SK-N-MC (cell line): ENCODE measurements around the gene GALNT8.

Experiments
- EZH2 ChIP-seq: fragments of 200-600 bp; sonication (generic); IDR thresholded peaks from one replicate; pipeline ENCODE4 v1.6.1; 2017; ENCODE audit warnings: antibody characterized with exemption
- FOXP2 ChIP-seq: optimal IDR thresholded peaks from 2 replicates; pipeline ENCODE3; 2011; ENCODE audit warnings: mild to moderate bottlenecking, moderate library complexity; ENCODE audit not compliant: insufficient read depth; ENCODE audit errors: extremely low read length, control extremely low read depth
- POLR2AphosphoS5 ChIP-seq: IDR thresholded peaks from 2 replicates; pipeline ENCODE4 v1.6.1; 2012; ENCODE audit warnings: mild to moderate bottlenecking, low read depth, low read length, borderline replicate concordance

DNA sequence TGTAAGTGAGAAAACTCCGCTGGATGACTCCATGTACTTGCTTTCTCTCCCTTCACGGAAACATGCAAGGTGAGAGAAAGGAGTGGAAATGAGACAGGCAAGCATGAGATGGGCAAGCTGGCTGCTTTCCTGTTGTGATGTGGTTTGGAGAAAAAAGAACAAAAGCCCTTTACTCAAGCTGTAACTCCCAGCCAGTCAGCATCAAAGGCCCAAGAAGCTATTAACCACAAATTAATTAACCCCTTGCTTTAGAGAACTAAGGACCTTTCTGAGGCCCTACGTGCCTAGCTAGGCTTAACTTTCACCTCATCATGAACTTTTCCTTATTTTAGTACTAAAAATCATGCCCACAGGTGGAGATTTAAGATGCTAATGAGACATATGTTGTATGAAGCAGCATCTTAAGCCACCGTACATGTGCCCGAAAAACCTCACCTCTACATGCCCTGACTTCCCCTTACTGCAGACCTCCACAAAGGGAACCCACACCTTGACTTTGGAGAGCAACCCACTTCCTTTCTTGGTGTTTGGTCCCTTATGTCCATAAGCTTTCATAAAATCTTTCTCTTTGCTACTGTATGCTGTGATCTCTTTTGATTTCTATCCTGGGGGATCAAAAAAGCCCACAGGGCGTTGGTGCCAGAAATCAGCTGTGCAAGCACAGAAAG lies 87.0 kb downstream of the GALNT8 start:
- no peak for TF ChIP-seq EZH2
- no peak for TF ChIP-seq POLR2AphosphoS5
- no peak for TF ChIP-seq FOXP2
